Upper lobe of left lung (tissue), 4 donors: ENCODE results near the gene PPM1F.

Source experiments
- CTCF ChIP-seq, 6 experiments: fragments of 450-650 bp in 4 of 6; fragments of 200-600 bp in 2 of 6; sonication (generic) in 2 of 6; IDR thresholded peaks; one replicate each; pipeline ENCODE4 v1.5.1; 2016 to 2019; ENCODE audit warnings: antibody characterized with exemption in 6 of 6
- EP300 ChIP-seq, 4 donors: sonication (generic); formaldehyde crosslinking; IDR thresholded peaks; one replicate each; pipeline ENCODE4 v1.5.1; 2017; ENCODE audit warnings: antibody characterized with exemption in 4 of 4, control low read depth in 2 of 4
- POLR2AphosphoS5 ChIP-seq, 2 donors: sonication (generic); formaldehyde crosslinking; IDR thresholded peaks; one replicate each; pipeline ENCODE4 v1.5.1; 2017; ENCODE audit warnings: antibody characterized with exemption in 2 of 2

GRCh38 chr22:21959274-21960074 is 6.8 kb upstream of the PPM1F start:
- TF ChIP-seq CTCF (IDR thresholded peaks at IDR 0.05) (no peak), POLR2AphosphoS5 (IDR thresholded peaks at IDR 0.05) (no peak), EP300 (IDR thresholded peaks at IDR 0.05) (no peak)
